Stimulated activated CD8-positive, alpha-beta memory T cell treated with anti-CD3 and anti-CD28 coated beads, Interleukin-2, amount 100 ng/mL, for 1 hour (primary cell): ENCODE data around the gene TYW1.
"Not testable (repeated sequence)": the region's sequence is repeated elsewhere in the genome, so short reads cannot be mapped to it uniquely, and the experiment has no call there.

Experiments used
- DNase-seq, 2 donors: peaks; one replicate each; pipeline ENCODE4 v3.0.0-alpha.2; 2020; ENCODE audit warnings: low read depth in 2 of 2

Gene TYW1

GRCh38 chr7:67130766-67131165, 134.1 kb downstream of the TYW1 start:
- not testable (repeated sequence) for DNase-seq

GRCh38 chr7:67134912-67135311, 138.3 kb downstream of the TYW1 start:
- DNase-seq = not testable (repeated sequence)

GRCh38 chr7:67135617-67136486, 139.2 kb downstream of the TYW1 start:
- DNase-seq = not testable (repeated sequence)

- DNase-seq = not testable (repeated sequence)
These were observed 140.9 kb downstream of the TYW1 start for GRCh38 chr7:67137489-67137888.

- not testable (repeated sequence) for DNase-seq
These were observed 143.2 kb downstream of the TYW1 start for GRCh38 chr7:67139876-67140275.

GRCh38 chr7:67141001-67141400, 144.4 kb downstream of the TYW1 start:
- DNase-seq = not testable (repeated sequence)

GRCh38 chr7:67143091-67143786, 146.6 kb downstream of the TYW1 start:
- not testable (repeated sequence) for DNase-seq

- DNase-seq = not testable (repeated sequence)
These were observed 149.1 kb downstream of the TYW1 start for GRCh38 chr7:67145581-67146193.

- not testable (repeated sequence) for DNase-seq
These were observed 152.5 kb downstream of the TYW1 start for GRCh38 chr7:67149131-67149530.

- not testable (repeated sequence) for DNase-seq
These were observed 157.7 kb downstream of the TYW1 start for GRCh38 chr7:67154374-67154773.

- not testable (repeated sequence) for DNase-seq
These were observed 159.4 kb downstream of the TYW1 start for GRCh38 chr7:67156064-67156463.

- DNase-seq = not testable (repeated sequence)
These were observed 166.7 kb downstream of the TYW1 start for GRCh38 chr7:67163285-67163684.

- not testable (repeated sequence) for DNase-seq
These were observed 174.5 kb downstream of the TYW1 start for GRCh38 chr7:67171151-67171550.

- DNase-seq = not testable (repeated sequence)
These were observed 180.1 kb downstream of the TYW1 start for GRCh38 chr7:67176730-67177129.

- not testable (repeated sequence) for DNase-seq
These were observed 182.5 kb downstream of the TYW1 start for GRCh38 chr7:67178915-67179688.

GRCh38 chr7:67182956-67183750, 186.5 kb downstream of the TYW1 start:
- DNase-seq = not testable (repeated sequence)

- not testable (repeated sequence) for DNase-seq
These were observed 188.5 kb downstream of the TYW1 start for GRCh38 chr7:67184912-67185659.

GRCh38 chr7:67185660-67186129, 189.1 kb downstream of the TYW1 start:
- not testable (repeated sequence) for DNase-seq

GRCh38 chr7:67189160-67189559, 192.5 kb downstream of the TYW1 start:
- DNase-seq = not testable (repeated sequence)
